Cardiac atrium fibroblast (primary cell): ENCODE measurements around the gene CLEC18B. TPM values are rescaled to one million over a fixed set of nuclear protein-coding genes. Genes with fewer than 3 reads are reported as not detected.

Experiments used
- total RNA-seq: library from RNA; depleted of rRNA; stranded (reverse); fragments of >200 nt; gene quantifications from 2 replicates; pipeline ENCODE4 v1.2.3, GENCODE V29; 2015

The CLEC18B gene
- total RNA-seq: 0.90 TPM in 1 of 2 replicates, not detected in the other

DNA sequence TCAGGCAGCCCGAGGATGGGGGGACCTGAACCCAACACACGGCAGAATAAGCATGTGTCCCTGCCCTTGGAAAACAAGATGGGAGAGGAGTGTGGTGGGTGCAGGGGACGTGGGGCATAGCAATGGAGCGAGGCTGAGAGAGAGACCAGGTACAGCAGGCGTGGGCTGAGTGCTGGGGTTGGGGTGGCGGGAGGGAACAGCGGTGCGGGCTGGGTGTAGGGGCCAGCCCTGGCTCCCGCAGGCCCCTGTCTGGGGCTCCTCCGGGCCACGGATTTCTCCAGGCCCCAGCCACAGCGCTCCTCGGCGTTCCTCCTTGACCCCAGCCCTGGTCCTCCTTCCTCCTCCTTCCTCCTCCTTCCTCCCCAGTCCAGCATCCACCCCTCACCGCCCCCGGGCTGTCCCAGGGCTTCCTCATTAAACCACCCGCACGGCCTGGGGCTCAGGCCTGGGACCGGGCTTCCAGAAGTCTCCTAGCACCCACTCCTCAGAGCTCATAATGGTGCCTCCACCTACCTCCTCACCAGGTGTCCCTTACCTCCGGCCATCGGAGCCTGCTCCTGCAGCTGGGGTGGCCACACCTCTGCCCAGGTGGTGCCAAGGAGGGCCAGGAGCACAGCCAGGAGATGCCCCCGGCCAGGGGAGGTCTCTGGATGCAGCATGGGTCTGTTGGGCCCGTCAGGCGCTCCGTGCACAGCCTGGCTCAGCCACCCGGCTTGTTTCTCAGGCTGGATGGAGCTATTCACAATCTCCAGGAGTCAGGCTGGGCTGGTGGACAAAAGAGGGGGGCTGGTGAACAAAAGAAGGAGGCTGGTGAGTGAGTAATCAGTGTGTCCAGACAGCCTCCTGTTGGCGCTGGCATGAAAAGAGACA lies at the start of gene CLEC18B:
Gene CLEC18B, minus strand, starts transcription at position 867 of the 870 bp plus-strand sequence. Its CDS starts 208 bp downstream, at position 659.

Other genes starting within 250 kb of the CLEC18B start
- gene PSMD7, start 124.7 kb downstream of the CLEC18B start, total RNA-seq: 74.7 and 90.1 TPM in 2 replicates
- gene NPIPB15, start 45.2 kb downstream of the CLEC18B start, total RNA-seq: 0.97 and 3.1 TPM in 2 replicates
- gene GLG1, start 185.6 kb upstream of the CLEC18B start, total RNA-seq: 158 and 172 TPM in 2 replicates
- 10.2 and 20.0 TPM in 2 replicates for gene RFWD3, start 245.4 kb upstream of the CLEC18B start, total RNA-seq